ENCODE data around the gene ROR2.

ROR2 gene

DNA sequence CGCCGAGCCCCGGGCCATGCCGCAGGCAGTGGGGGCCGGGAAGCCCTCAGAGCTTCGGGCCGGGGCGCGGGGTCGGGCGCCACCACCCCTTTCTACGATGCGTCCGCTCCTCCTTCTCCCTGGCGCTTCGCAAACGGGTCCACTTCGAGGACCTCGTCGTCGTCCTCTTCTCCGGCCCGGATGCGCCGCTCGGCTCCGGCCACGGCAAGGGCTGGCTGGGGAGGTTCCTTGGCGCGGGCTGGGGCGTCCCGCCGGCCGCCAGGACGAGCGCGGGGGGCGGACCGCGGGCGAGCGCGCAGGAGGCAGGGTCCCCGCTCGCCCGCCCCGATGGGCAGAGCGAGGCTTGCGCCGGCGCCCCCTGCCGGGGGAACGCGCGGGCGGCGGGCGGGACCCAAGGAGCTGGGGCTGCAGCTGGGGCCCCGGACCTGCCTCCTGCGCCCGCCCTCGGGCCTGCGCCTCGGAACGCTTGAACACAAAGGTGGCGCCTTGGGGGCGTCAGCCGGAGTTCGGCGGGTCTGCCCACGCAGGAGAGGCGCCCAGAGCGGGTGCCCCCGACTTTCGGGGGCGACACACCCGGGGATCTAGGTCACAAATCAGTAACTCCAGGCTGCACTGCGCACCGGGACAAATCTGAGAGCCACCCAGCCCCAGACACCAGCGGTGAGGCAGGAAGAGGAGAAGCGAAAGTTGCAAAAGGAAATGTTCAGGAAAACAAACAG lies at the start of gene ROR2:
ROR2 (minus strand) TSS at position 283 of the 719 bp plus-strand sequence.
- peak within 1 kb of the TSS; percentile 40 for H3K4me3 ChIP-seq (ENCODE audit: low read depth, low read length)

GRCh38 chr9:91995000-91995655 lies 45.1 kb upstream of the ROR2 start:
- H3K4me3 ChIP-seq (ENCODE audit: low read depth, low read length): no peak overlapping the region
- no peak for TF ChIP-seq CTCF (IDR thresholded peaks at IDR 0.05; ENCODE audit: low read depth, low read length, missing control alignments)
- no peak for DNase-seq (ENCODE audit: low read depth)

More for the DNA sequence above, at the start of gene ROR2:
- DNase-seq (ENCODE audit: low read depth): no peak
- TF ChIP-seq CTCF (IDR thresholded peaks at IDR 0.05; ENCODE audit: low read depth, low read length, missing control alignments): peak; percentile 38

DNA sequence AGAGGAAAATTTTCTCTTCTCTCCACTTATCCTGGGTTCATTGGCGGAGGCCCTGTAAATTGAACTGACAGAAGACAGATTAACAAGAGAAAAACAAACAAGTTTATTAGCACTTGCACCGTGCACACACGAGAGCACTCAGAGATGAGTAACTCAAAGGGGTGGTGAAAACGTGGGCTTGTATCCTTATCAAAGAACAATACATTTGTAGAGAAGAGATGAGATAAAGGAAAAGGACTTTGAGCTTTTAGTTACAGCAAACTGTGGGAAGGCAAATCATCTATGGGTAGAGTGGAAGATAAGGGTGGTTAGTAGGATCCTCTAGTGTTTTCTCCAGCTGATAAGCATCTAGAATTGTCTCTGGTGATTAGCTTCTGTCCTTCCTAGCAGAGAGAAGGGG lies 44.4 kb upstream of the ROR2 start:
- no peak for DNase-seq (ENCODE audit: low read depth)
- no peak overlapping the region for H3K4me3 ChIP-seq (ENCODE audit: low read depth, low read length)
- TF ChIP-seq CTCF (IDR thresholded peaks at IDR 0.05; ENCODE audit: low read depth, low read length, missing control alignments): no peak

GRCh38 chr9:91992461-91993041 lies 42.5 kb upstream of the ROR2 start:
- no peak for DNase-seq (ENCODE audit: low read depth)
- no peak for TF ChIP-seq CTCF (IDR thresholded peaks at IDR 0.05; ENCODE audit: low read depth, low read length, missing control alignments)
- no peak overlapping the region for H3K4me3 ChIP-seq (ENCODE audit: low read depth, low read length)

GRCh38 chr9:91991721-91992341 lies 41.8 kb upstream of the ROR2 start:
- no peak overlapping the region for H3K4me3 ChIP-seq (ENCODE audit: low read depth, low read length)
- TF ChIP-seq CTCF (IDR thresholded peaks at IDR 0.05; ENCODE audit: low read depth, low read length, missing control alignments): no peak
- no peak for DNase-seq (ENCODE audit: low read depth)

DNA sequence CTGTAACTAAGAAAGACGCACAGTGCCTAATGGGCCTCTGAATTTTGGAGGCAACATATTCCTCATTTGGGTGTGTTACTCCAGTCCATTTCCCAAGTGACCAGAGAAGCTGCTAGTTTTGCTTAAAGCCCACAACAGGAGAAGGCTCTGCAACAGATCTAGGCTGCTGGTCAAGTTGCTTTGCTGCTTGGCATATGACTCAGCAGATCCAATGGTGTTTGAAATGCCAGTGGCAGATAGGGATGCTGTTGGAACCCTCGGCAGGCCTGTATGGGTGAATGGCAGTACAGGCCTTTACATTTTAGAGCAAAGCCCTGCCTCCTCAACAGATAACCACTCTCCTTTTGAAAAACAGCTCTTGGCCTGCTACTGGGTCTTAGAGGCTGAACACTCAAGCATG lies 36.2 kb upstream of the ROR2 start:
- no peak overlapping the region for H3K4me3 ChIP-seq (ENCODE audit: low read depth, low read length)
- TF ChIP-seq CTCF (IDR thresholded peaks at IDR 0.05; ENCODE audit: low read depth, low read length, missing control alignments): no peak
- no peak for DNase-seq (ENCODE audit: low read depth)

Measured in GM12864 (cell line).